H1 (cell line): Measurements from ENCODE around the gene DLK1. TPM values are rescaled to one million over a fixed set of nuclear protein-coding genes. Genes with fewer than 3 reads are reported as not detected.

Source experiments
- CEBPB ChIP-seq: IDR thresholded peaks from 2 replicates; pipeline ENCODE4 v1.6.1; 2012; ENCODE audit warnings: low read depth, low read length
- POLR2AphosphoS5 ChIP-seq: IDR thresholded peaks from 2 replicates; pipeline ENCODE4 v1.6.1; 2011; ENCODE audit warnings: low read depth, low read length
- RBBP5 ChIP-seq: IDR thresholded peaks from 2 replicates; pipeline ENCODE4 v1.7.1; 2012; ENCODE audit warnings: low read depth, mild to moderate bottlenecking, inconsistent platforms, low read length, moderate library complexity, borderline replicate concordance
- SIN3A ChIP-seq, 2 experiments: IDR thresholded peaks in 1 of 2; conservative IDR thresholded peaks in 1 of 2; 2 replicates each; pipeline ENCODE4 v1.6.1; 2011 to 2012; ENCODE audit warnings: low read length in 2 of 2, improper control_type of control experiment in 1 of 2, low read depth in 1 of 2, mild to moderate bottlenecking in 1 of 2
- TBP ChIP-seq: IDR thresholded peaks from 2 replicates; pipeline ENCODE4 v1.6.1; 2011; ENCODE audit warnings: low read depth, low read length, improper control_type of control experiment
- polyA plus RNA-seq, 7 experiments: library from polyadenylated mRNA; depleted of rRNA in 3 of 7; stranded (reverse) in 5 of 7; unstranded in 2 of 7; fragments of >200 nt in 5 of 7; fragments of 200-250 nt in 2 of 7; gene quantifications; 1 replicate in 5 of 7; 2 replicates in 1 of 7; 4 replicates in 1 of 7; pipeline versions ENCODE4 v1.2.1 to v1.2.3, GENCODE V29; 2011 to 2013; ENCODE audit warnings: missing spikeins in 2 of 7, mixed read lengths in 2 of 7
- total RNA-seq: library from RNA; stranded (reverse); fragmentation: NEBNext Ultra II Directional; extraction: Animal tissue kit (Norgen Biotek cat#: 25700); gene quantifications from 2 replicates; pipeline ENCODE4 v1.2.1, GENCODE V29; 2021

DLK1 gene
- total and polyA plus RNA-seq, 2 of the 8 experiments (the other 6 are each of a cell fraction or from before 2014, with no cell fraction given): 1.3 to 2.4 TPM

DNA sequence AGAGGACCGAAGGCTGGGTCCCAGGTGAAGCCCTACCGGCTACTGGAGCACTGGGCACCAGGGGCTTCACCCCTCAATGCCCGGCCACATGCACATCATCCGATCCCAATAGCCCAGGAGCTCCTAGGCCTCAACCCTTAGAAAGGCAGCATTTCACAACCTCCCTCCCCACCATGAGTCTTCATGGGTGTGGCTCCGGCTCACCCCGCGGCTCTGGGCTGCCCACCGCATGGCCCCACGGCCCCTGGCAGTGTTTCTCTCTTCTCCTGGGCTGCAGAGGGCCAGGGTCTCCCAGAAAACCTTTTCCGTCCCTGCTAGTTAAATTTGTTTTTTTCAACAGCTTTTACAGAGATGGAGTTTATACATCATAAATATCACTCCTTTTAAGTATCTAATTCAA lies 28.6 kb upstream of the DLK1 start (continued):
- TF ChIP-seq CEBPB: no peak
- TF ChIP-seq RBBP5: no peak
- no peak for TF ChIP-seq POLR2AphosphoS5
- TF ChIP-seq SIN3A (conservative IDR thresholded peaks at IDR 0.05 in 1 of 2, IDR thresholded peaks at IDR 0.05 in 1 of 2; ENCODE audit: low read depth in 1 of 2, low read length in 2 of 2): no peak
- TF ChIP-seq TBP: no peak
- TF ChIP-seq, all 59 proteins: peak for 0
